ENCODE results near the gene GAS6.

Gene GAS6

DNA sequence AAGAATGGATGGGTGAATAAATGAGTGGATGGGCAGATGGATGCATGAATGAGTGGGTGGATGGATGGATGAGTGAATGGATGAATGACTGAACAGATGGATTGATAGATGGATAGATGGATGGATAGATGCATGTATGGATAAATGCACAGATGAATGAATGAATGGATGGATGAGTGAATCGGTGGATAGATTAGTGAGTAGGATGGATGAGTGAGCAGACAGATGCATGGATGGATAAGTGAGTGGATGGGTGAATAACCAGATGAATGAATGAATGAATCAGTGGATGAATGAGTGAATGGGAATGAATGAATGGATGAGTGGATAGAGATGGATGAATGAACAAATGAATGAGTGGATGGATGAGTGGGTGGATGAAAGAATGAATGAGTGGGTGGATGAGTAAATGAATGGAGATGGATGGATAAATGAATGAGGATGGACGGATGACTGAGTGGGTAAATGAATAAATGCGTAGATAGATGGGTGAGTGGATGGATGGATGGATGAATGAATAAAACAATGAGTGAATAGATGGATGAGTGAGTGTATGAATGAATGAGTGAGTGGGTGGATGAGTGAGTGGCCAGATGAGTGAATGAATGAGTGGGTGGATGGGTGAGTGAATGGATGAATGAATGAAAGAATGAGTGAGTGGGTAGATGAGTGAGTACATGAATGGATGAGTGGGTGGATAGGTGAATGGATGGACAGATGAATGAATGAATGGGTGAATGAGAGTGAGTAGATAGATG lies 13.0 kb downstream of the GAS6 start:
- DNase-seq: no peak

DNA sequence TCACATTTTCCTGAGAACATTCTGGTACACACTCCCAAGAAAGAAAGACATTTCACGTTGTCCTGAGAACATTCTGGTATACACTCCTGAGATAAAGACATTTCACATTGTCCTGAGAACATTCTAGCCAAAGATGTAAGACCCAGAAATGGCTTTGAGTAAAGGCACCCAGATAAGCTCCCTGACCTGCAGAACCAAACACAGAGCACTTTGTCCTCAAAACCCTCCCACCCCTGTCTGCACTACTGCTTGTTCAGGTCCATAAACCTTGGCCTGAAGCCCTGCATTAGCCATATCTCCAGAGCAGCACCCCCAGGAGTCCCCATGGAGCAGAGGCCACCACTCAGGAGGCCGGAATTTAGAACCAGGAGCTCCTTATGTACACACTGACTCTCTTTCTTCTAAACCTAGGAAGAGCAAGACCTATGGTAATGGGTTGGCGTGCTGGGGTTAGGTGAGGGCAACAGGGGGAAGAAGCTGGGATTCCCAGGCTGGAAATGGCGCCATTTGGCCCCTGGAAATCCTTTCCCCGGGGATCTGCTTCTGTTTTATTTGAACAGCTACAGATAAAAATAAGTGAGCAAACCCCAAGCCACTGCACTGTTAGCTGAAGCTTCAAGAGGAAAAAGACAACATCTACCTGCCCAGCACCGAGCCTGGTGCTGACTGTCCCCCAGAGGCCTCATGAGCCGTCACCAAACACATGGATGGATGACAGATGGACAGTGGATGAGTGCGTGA lies 13.7 kb downstream of the GAS6 start:
- no peak for DNase-seq

DNA sequence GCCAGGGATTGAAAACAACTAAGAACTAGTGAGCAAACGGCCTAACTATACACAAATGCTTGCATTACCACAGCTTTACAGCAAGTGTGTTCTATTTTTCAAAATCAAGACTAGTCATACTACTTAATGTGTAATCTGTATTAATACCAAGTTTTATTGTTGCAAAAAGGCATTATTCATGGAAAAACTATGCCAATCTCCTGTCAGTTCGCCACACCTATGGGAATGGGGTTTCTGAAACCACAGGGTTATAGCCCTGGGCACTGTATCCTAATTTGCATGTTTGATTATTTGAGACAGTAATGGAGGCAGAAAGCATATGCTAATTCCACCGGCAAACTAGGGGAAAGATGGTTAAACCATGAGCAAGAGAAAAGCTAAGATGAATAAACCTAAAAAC lies 14.3 kb downstream of the GAS6 start:
- DNase-seq: no peak

GRCh38 chr13:113848431-113849260 lies 15.2 kb downstream of the GAS6 start:
- DNase-seq: no peak

DNA sequence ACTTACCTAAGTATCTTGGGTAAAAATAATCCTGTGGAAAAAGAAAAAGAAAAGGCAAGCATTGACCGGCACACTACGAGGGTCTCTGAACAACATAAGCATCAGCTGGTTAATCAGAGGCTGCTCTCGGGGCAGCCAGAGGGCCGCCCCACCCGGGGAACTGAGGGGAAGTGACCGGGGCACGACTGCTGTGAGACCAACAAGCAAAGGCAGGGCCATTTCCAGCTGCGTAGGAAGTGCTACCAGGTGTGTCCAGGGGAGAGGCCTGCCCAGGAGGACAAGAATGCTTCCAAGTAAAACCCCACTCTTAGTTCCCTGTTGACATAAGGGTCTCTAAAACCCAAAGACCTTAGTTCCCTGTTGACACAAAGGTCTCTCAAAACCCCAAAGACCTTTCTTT lies 15.9 kb downstream of the GAS6 start:
- no peak for DNase-seq

DNA sequence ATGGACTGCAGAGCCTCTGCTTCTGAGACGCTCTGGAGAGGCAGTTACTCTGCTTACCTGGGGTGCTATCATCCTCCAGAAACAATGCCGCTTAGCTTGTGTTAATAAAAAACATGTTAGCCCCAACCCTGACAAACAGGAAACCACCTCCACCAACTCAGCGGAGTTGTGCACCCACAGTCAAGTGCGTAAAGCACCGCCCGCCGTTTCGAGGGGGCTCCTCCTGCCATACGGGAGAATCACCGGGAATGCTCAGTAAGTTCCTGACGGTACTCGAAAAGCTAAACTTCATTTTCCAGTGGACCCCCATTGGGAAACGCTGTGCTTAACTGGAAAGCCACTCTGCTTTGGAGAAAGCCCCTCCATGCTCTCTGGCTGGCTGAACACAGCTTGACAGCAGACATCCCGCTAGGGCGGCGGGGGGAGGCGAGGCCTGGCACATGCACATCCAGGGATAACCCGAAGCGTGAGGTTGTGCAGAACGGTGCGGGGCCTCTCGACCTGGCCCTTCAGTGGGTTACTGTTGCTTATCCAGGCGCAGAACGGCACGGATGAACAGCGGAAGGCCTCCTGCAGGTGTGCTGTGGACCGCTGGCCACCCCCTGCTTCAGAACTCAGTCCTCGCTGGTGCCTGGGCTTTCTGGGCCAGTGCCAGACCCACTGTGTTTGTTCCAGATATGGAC lies 17.1 kb downstream of the GAS6 start:
- no peak for DNase-seq

GRCh38 chr13:113845723-113846635 lies 17.9 kb downstream of the GAS6 start:
- no peak for DNase-seq

GRCh38 chr13:113845055-113845454 lies 18.8 kb downstream of the GAS6 start:
- DNase-seq: no peak

DNA sequence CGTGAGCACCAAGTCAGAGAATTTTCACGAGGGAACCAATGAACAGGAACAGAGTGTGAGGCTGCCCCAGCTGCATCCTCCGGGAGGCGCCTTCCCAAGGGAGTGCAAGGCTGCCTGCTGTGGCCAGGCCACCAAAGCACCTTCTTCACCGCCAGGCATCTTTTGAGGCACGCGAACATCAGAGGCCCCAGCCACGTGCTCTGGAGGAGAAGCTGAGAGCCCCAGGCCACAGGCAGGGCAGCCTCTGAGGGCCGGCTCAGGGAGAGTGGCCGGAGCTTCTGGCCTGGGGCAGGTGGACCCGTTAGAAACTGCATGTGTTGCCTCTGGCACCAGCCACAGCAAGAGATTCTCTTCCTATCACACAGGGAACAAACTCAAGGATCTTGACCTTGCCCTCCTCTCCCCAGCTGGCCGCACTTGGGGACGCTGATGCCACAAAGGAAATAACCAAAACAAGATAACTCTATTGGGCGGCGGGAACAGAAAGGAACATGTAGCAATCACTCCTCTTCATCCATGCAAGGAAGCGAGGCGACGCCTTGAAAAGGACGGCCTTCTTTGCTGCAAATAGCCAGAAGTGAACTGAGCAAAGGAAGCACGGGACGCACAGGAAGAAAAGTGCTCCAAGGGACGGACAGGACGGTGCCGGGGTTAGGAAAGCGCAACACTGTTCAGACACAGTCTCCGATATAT lies 19.9 kb downstream of the GAS6 start:
- no peak for DNase-seq

DNA sequence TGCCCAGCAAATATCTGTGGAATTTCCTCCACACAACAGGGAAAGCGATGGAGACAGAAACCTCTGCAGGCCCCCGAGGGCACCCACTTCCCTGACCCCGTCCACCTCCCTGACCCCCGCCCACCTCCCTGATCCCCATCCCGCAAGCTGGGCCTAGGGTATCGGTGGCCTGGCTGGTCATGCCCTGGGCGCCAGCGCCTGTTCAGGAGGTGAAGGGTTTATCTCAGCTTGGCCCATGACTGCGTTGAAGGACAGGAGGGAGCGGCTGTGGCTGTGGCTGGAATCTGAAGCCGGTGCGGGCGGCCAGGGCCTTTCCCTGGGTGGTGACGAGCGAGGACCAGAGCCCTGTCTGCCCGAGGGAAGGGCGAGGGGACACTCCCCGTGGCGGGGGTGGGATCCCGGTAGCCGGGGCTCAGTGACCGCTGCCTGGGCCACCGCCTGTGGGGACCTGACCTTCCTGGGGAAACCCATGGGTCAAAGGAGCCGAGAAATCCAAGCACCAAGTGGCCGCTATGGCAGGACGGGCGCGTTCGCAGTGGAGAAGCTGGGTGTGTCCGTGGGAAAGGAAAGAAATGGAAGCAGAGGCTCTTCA lies 20.7 kb downstream of the GAS6 start:
- no peak for DNase-seq

GRCh38 chr13:113842336-113843062 lies 21.4 kb downstream of the GAS6 start:
- no peak for DNase-seq

DNA sequence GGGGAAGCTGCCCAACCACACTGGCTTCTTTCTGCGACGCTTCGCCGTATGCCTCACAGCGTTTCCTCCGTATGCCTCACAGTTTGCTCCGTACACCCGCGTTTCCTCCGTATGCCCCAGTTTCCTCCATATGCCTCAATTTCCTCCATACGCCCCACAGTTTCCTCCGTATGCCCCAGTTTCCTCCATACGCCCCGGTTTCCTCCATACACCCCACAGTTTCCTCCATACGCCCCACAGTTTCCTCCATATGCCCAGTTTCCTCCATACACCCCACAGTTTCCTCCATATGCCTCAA lies 22.6 kb downstream of the GAS6 start:
- no peak for DNase-seq

GRCh38 chr13:113840541-113841352 lies 23.1 kb downstream of the GAS6 start:
- DNase-seq: no peak

GRCh38 chr13:113839536-113840204 lies 24.2 kb downstream of the GAS6 start:
- DNase-seq: no peak

- DNase-seq: no peak
These were observed 25.1 kb downstream of the GAS6 start for GRCh38 chr13:113838711-113839201.

DNA sequence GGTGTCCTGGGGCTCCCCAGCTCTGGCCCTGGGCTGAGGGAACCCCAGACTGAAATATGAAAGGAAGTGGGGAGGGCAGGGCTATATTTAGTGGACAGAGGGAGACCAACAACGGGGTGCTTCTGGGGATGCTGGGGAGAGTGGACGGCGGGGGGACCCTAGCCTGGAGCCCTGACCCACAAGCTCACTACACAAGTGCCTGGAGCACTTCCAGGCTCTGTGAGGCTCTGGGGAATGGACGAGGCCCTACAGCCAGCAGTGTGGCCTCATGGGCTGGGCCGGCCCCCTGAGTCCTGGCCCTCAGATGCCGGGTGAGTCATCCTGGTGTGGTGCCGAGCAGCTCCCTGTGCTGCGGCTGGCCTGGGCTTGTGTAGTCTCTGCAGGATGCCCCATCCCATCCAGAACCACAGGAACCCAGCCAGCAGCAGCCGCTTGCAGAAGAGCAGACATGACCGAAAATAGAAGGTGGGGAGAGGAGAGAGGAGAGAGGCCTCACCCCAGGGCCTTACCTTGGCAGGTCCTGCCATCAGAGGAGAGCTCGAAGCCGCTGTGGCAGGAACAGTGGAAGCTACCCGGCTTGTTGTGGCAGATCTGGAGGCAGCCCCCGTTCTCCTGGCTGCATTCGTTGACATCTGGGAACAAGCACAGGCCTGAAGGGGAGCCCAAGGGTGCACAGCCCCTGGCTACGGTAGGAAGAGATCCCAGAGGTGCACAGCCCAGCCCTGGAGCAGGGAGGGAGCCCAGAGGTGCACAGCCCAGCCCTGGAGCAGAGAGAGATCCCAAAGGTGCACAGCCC lies 26.1 kb downstream of the GAS6 start:
- DNase-seq: peak; percentile 92

DNA sequence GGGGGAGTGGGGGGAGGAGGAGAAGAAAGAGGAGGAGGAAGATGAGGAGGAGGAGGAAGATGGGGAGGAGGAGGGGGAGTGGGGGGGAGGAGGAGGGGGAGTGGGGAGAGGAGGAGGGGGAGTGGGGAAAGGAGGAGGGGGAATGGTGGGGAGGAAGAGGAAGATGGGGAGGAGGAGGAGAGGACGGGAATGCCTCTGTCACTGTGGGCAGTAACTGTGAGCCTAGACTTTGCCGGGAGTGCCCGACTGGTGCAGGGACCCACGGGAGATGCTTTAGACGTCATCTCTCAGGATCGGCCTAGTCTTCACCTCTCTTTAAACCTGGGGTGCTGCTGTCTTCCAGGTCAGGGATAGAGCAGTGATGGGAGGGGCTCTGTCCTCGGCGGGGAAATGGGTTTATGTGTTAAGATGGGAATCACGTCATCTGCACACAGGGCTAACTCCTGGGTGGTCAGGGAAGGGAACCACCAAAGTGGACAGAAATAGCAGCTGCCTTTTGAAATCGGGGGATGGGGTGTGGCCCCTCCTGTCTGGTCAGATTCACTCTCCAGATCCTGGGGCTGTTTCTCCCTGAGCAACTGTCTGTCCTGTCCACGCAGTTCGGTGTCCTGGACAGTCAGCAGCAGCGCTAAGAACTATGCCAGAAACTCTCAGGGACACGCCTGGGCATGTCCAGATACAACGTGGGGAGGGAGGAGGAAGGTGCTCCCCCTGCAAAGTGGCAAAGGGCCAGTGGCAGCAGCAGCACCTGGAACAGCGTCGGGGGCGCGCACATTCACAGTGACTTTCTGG lies 26.9 kb downstream of the GAS6 start:
- DNase-seq: peak; percentile 78

All from T1000 (cell line).